Measurements from ENCODE around the gene PCID2.

The PCID2 gene

DNA sequence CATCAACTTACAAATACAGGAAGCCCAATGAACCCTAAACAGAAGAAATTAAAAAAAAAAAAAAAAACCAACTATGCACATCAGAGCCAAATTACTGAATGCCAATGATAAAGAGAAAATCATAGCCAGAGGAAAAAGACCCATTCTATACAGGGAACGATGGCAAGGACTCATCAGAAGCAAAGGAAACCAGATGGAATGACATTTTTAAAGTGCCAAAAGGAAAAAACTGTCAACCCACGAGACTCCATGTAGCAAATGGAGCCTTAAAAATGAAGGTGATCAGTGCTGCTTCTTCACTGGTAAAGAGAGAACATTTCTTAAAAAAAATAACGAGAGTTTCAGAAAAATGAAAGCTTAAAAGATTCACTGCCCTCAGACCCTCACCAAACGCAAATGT lies 18.3 kb downstream of the PCID2 start:
- no peak overlapping the region for H3K4me3 ChIP-seq (ENCODE audit: low read length in 2 of 2)
- no peak overlapping the region for H3K27ac ChIP-seq (ENCODE audit: low read depth in 2 of 2, low read length in 2 of 2)
- H3K36me3 ChIP-seq (ENCODE audit: control insufficient read depth in 2 of 2, insufficient read depth in 2 of 2, low read length in 2 of 2): peaks cover 39 to 50% of the 10 kb centered on the region in 2 donors
- H3K9ac ChIP-seq (ENCODE audit: low read depth in 1 of 2, low read length in 2 of 2): no peak overlapping the region
- no peaks in the 10 kb centered on the region for H3K9me3 ChIP-seq (ENCODE audit: control insufficient read depth in 2 of 2, low read length in 2 of 2)
- no peaks in the 10 kb centered on the region for H3K4me1 ChIP-seq (ENCODE audit: control insufficient read depth in 2 of 2, insufficient read depth in 2 of 2, low read length in 2 of 2)
- no peaks in the 10 kb centered on the region for H3K27me3 ChIP-seq (ENCODE audit: control insufficient read depth in 2 of 2, insufficient read depth in 2 of 2, low read length in 2 of 2)

DNA sequence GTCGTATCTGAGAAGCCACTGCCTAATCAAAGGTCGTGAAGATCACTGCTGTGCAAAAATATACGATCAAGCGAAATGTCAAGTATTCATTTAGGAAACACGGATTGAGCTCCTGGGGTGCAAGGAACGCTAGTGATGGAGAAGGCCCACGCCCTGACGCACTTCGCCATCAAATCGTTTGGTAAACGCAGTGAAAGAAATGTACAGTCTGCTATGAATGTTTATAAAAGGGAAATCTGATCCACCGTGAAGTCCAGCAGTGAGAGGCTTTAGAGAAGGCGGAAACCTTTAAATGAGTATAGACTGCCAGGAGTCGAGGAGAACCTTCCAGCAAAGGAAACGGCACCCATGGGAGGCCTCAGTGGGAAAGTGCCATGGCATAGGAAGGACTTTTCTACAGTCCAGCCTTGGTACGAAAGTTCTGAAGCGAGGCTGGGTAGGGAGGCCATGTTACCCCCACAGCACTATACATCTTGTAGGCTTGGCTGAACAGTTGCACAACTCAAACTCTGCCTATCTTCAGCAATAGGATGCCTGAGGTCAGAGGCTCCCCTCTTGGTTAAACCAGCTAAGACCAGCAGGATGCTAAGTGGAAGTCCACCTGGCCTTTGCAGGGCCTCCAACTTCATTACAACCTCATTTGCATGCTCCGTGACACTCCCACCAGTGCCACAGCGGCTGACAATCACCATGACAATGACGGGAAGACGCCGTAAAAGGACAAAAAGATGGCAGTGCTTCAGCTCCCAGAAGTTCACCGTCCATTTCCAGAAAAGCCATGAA lies 20.4 kb downstream of the PCID2 start:
- no peaks in the 10 kb centered on the region for H3K9me3 ChIP-seq (ENCODE audit: control insufficient read depth in 2 of 2, low read length in 2 of 2)
- no peak overlapping the region for H3K4me3 ChIP-seq (ENCODE audit: low read length in 2 of 2)
- no peak overlapping the region for H3K9ac ChIP-seq (ENCODE audit: low read depth in 1 of 2, low read length in 2 of 2)
- no peak overlapping the region for H3K27ac ChIP-seq (ENCODE audit: low read depth in 2 of 2, low read length in 2 of 2)
- H3K36me3 ChIP-seq (ENCODE audit: control insufficient read depth in 2 of 2, insufficient read depth in 2 of 2, low read length in 2 of 2): peaks cover 34 to 40% of the 10 kb centered on the region in 2 donors
- no peaks in the 10 kb centered on the region for H3K4me1 ChIP-seq (ENCODE audit: control insufficient read depth in 2 of 2, insufficient read depth in 2 of 2, low read length in 2 of 2)
- H3K27me3 ChIP-seq (ENCODE audit: control insufficient read depth in 2 of 2, insufficient read depth in 2 of 2, low read length in 2 of 2): no peaks in the 10 kb centered on the region

DNA sequence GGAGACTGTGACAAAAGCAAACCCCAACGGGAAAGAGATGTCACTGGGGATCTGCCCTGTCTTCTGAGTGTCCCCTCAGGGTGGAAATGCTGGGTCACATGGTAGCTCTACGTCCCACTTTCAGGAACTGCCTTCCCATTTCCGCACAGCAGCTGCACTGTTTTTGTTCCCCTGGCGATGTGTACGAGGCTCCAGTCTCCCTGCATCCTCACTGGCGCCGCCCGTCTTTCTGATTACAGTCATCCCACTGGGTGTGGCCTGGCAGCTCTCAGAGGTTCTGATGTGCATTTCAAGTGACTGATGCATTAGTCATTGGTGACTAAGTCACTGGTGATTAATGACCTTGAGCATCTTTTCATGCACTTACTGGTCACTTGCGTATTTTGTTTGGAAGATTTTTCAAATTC lies 21.2 kb downstream of the PCID2 start:
- Histone ChIP-seq H3K4me3 (ENCODE audit: low read length in 2 of 2) (no peak overlapping the region), H3K36me3 (ENCODE audit: control insufficient read depth in 2 of 2, insufficient read depth in 2 of 2, low read length in 2 of 2) (peaks cover 31 to 33% of the 10 kb centered on the region in 2 donors), H3K27ac (ENCODE audit: low read depth in 2 of 2, low read length in 2 of 2) (peak overlapping the region in 1 of 2 donors; percentile 26), H3K27me3 (ENCODE audit: control insufficient read depth in 2 of 2, insufficient read depth in 2 of 2, low read length in 2 of 2) (no peaks in the 10 kb centered on the region), H3K9me3 (ENCODE audit: control insufficient read depth in 2 of 2, low read length in 2 of 2) (no peaks in the 10 kb centered on the region), H3K9ac (ENCODE audit: low read depth in 1 of 2, low read length in 2 of 2) (no peak overlapping the region), H3K4me1 (ENCODE audit: control insufficient read depth in 2 of 2, insufficient read depth in 2 of 2, low read length in 2 of 2) (no peaks in the 10 kb centered on the region)

DNA sequence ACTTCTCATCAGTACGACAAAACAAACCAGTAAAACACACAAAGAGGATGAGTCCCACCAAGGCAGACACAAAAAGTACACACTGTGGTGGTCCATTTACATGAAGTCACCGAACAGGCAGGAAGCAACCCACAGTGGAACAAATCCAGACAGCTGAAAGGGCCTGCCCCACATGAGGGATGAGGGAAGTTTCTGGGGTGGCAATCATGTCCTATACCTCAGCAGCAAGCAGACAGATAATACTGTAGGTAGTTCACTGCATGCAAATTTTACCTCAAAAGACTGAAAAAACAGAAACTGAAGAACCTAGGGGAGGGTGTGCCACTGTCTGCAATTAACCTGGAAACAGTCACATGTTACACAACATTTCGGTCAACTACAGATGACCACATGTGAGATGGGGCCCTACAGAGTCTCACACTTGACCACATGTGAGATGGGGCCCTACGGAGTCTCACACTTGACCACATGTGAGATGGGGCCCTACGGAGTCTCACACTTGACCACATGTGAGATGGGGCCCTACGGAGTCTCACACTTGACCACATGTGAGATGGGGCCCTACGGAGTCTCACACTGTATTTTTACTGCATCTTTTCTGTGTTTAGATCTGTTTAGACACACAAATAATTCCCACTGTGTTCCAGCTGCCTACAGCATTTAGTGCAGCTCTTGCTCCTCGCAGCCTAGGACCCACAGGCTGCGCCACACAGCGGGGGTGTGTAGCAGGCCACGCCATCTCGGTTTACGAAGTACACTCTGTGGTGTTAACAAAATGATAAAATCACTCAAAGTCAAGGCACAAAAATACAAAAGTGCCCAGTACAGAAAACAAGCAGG lies 22.2 kb downstream of the PCID2 start:
- peaks cover 34% of the 10 kb centered on the region in 2 donors for H3K36me3 ChIP-seq (ENCODE audit: control insufficient read depth in 2 of 2, insufficient read depth in 2 of 2, low read length in 2 of 2)
- H3K27ac ChIP-seq (ENCODE audit: low read depth in 2 of 2, low read length in 2 of 2): peak overlapping the region in 1 of 2 donors; percentile 16
- H3K9me3 ChIP-seq (ENCODE audit: control insufficient read depth in 2 of 2, low read length in 2 of 2): no peaks in the 10 kb centered on the region
- H3K9ac ChIP-seq (ENCODE audit: low read depth in 1 of 2, low read length in 2 of 2): no peak overlapping the region
- H3K27me3 ChIP-seq (ENCODE audit: control insufficient read depth in 2 of 2, insufficient read depth in 2 of 2, low read length in 2 of 2): no peaks in the 10 kb centered on the region
- H3K4me1 ChIP-seq (ENCODE audit: control insufficient read depth in 2 of 2, insufficient read depth in 2 of 2, low read length in 2 of 2): no peaks in the 10 kb centered on the region
- H3K4me3 ChIP-seq (ENCODE audit: low read length in 2 of 2): peak overlapping the region in 1 of 2 donors; percentile 22

DNA sequence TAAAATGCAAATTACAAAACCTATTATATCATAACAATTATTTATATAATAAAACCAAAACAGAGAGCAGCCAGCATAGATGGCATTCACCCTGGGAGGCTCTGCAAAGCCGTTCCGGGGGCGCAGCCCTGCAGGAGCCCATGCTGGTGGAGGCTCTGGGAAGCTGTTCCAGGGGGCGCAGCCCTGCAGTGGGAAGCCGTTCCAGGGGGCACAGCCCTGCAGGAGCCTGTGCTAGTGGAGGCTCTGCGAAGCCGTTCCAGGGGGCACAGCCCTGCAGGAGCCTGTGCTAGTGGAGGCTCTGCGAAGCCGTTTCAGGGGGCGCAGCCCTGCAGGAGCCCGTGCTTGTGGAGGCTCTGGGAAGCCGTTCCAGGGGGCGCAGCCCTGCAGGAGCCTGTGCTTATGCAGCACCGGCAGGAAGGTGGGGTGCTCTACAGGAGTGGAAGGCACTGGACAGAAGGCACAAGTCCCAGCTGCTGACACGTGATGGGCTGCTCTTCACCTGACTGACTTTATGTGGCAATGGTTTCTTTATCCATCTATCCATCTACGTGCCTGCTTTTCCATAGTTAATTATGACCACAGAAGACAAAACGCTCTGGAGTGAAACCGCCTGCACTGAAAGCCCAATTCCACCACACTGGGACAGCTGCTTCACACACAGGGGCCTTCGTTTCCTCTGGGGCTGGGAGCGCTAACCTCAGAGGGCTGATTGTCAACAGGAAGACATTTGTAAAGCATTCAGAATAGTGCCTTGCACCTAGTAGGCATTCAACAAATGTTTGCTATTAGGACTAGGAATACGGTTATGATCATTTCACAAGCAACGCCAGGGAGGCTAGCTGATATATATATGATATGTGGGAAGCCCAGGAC lies 23.7 kb downstream of the PCID2 start:
- Histone ChIP-seq H3K9ac (ENCODE audit: low read depth in 1 of 2, low read length in 2 of 2) (no peak overlapping the region), H3K27ac (ENCODE audit: low read depth in 2 of 2, low read length in 2 of 2) (no peak overlapping the region), H3K4me3 (ENCODE audit: low read length in 2 of 2) (no peak overlapping the region), H3K4me1 (ENCODE audit: control insufficient read depth in 2 of 2, insufficient read depth in 2 of 2, low read length in 2 of 2) (no peaks in the 10 kb centered on the region), H3K9me3 (ENCODE audit: control insufficient read depth in 2 of 2, low read length in 2 of 2) (no peaks in the 10 kb centered on the region), H3K27me3 (ENCODE audit: control insufficient read depth in 2 of 2, insufficient read depth in 2 of 2, low read length in 2 of 2) (no peaks in the 10 kb centered on the region), H3K36me3 (ENCODE audit: control insufficient read depth in 2 of 2, insufficient read depth in 2 of 2, low read length in 2 of 2) (peaks cover 43 to 48% of the 10 kb centered on the region in 2 donors)

DNA sequence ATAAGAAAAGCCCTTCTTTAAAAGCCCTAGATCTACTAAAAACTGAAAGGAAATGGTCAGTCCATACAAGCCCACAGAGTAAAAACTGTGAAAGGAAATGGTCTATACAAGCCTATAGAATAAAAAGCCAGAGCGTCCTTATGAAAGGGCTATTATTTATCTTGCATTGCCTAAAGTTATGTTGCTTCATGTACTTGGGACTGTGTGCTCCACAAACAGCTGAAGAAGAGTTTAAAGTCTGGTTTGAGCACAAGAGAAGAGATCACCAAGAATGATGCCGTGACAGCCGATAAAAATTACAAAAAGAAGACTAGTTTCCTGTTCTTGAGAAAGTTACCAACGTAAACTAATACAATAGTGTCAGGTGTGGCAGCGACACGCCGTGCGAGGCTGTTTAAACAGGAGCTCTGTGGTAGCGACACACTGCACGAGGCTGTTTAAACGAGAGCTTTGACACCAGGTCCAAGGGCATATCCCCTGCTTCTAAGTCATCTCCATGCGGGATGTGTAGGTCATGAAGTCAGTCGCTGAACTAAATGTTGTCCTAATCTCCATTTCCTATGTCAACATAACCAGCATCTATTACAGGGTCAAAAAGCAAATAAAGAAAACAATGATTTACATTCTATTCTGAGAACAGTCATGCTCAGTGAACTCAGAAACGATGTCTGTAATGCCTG lies 24.9 kb downstream of the PCID2 start:
- no peaks in the 10 kb centered on the region for H3K9me3 ChIP-seq (ENCODE audit: control insufficient read depth in 2 of 2, low read length in 2 of 2)
- no peaks in the 10 kb centered on the region for H3K27me3 ChIP-seq (ENCODE audit: control insufficient read depth in 2 of 2, insufficient read depth in 2 of 2, low read length in 2 of 2)
- no peak overlapping the region for H3K4me3 ChIP-seq (ENCODE audit: low read length in 2 of 2)
- H3K9ac ChIP-seq (ENCODE audit: low read depth in 1 of 2, low read length in 2 of 2): no peak overlapping the region
- H3K27ac ChIP-seq (ENCODE audit: low read depth in 2 of 2, low read length in 2 of 2): no peak overlapping the region
- H3K4me1 ChIP-seq (ENCODE audit: control insufficient read depth in 2 of 2, insufficient read depth in 2 of 2, low read length in 2 of 2): no peaks in the 10 kb centered on the region
- H3K36me3 ChIP-seq (ENCODE audit: control insufficient read depth in 2 of 2, insufficient read depth in 2 of 2, low read length in 2 of 2): peaks cover 49 to 52% of the 10 kb centered on the region in 2 donors

DNA sequence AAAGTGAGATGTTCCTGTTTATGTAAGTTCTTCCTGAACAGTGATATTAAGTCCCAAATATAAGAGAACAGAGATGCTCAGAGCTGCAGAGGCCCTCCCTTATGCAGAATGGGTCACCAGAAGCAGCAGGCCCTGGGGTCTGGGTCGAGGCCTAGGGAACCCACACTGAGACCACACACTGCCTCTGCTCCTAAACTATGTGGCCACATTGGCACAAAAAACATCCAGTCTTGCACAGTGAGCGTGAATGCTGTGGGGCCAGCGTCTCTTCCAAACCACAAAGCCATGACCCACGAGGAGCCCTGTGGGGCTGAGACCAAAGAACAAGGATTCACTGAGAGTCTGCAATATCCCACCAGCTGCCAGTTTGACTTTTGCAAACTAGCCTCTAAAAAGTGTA lies 26.4 kb downstream of the PCID2 start:
- Histone ChIP-seq H3K4me1 (ENCODE audit: control insufficient read depth in 2 of 2, insufficient read depth in 2 of 2, low read length in 2 of 2) (no peaks in the 10 kb centered on the region), H3K4me3 (ENCODE audit: low read length in 2 of 2) (no peak overlapping the region), H3K27ac (ENCODE audit: low read depth in 2 of 2, low read length in 2 of 2) (no peak overlapping the region), H3K9ac (ENCODE audit: low read depth in 1 of 2, low read length in 2 of 2) (no peak overlapping the region), H3K27me3 (ENCODE audit: control insufficient read depth in 2 of 2, insufficient read depth in 2 of 2, low read length in 2 of 2) (no peaks in the 10 kb centered on the region), H3K9me3 (ENCODE audit: control insufficient read depth in 2 of 2, low read length in 2 of 2) (no peaks in the 10 kb centered on the region), H3K36me3 (ENCODE audit: control insufficient read depth in 2 of 2, insufficient read depth in 2 of 2, low read length in 2 of 2) (peaks cover 49 to 52% of the 10 kb centered on the region in 2 donors)

DNA sequence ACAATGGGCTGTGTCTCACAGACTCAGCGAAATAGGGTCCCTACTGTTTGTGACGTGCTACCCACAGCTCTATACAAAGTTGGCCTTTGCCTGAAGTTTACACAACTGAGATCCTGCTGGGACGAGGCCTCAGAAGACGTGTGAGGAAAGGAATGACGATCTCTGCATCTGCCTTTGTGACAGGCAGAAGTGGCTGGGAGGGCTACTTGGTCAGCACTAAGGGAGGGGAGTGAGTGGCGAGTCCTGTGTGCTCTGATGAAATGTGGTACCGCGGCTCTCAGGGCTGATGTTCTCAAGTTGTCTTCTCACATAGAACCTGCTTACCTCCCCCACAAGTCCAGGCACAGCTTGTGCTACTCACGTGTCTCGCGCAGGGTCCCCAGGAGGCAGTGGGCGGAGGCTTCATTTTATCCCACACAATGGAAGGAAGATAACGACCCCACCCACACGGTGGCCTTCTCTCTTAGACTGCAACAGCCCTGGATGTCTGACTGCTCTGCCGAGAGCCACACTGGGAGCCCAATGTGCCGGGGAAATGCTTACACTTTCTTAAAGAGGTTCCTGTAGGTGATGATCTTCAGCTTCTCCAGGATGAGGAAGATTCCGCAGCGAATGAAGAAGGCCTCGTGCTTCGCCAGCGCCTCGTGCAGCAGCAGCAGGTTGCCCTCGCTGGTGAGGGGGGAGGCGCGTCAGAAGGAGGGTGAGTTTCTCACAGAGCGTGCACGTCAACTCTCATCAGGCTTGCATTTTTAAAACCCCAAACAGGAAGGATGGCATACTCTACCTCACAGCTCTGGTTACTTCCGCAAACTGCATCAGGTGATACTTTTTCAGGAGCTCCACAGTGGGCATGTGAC lies 28.9 kb downstream of the PCID2 start:
- H3K4me3 ChIP-seq (ENCODE audit: low read length in 2 of 2): no peak overlapping the region
- peaks cover 55 to 66% of the 10 kb centered on the region in 2 donors for H3K36me3 ChIP-seq (ENCODE audit: control insufficient read depth in 2 of 2, insufficient read depth in 2 of 2, low read length in 2 of 2)
- H3K9ac ChIP-seq (ENCODE audit: low read depth in 1 of 2, low read length in 2 of 2): no peak overlapping the region
- H3K27me3 ChIP-seq (ENCODE audit: control insufficient read depth in 2 of 2, insufficient read depth in 2 of 2, low read length in 2 of 2): no peaks in the 10 kb centered on the region
- H3K27ac ChIP-seq (ENCODE audit: low read depth in 2 of 2, low read length in 2 of 2): no peak overlapping the region
- H3K4me1 ChIP-seq (ENCODE audit: control insufficient read depth in 2 of 2, insufficient read depth in 2 of 2, low read length in 2 of 2): peaks cover 0 to 6% of the 10 kb centered on the region in 2 donors
- H3K9me3 ChIP-seq (ENCODE audit: control insufficient read depth in 2 of 2, low read length in 2 of 2): no peaks in the 10 kb centered on the region

DNA sequence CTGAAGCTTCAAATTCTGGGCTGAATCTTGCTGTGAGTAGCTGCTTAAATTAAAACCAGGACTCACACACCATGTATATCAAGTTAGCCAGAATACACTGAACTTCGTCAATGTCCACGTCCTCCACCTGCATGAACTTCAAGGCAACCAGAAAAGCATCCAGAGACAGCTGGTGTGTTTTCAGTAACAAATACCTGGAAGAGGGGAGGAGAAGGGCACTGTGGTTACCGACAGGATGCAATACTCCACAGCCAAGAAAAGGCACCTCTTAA lies 29.6 kb downstream of the PCID2 start:
- Histone ChIP-seq H3K9ac (ENCODE audit: low read depth in 1 of 2, low read length in 2 of 2) (no peak overlapping the region), H3K4me1 (ENCODE audit: control insufficient read depth in 2 of 2, insufficient read depth in 2 of 2, low read length in 2 of 2) (peaks cover 0 to 6% of the 10 kb centered on the region in 2 donors)

More for the DNA sequence above, 29.6 kb downstream of the PCID2 start:
- Histone ChIP-seq H3K27ac (ENCODE audit: low read depth in 2 of 2, low read length in 2 of 2) (no peak overlapping the region), H3K9me3 (ENCODE audit: control insufficient read depth in 2 of 2, low read length in 2 of 2) (no peaks in the 10 kb centered on the region), H3K4me3 (ENCODE audit: low read length in 2 of 2) (no peak overlapping the region), H3K36me3 (ENCODE audit: control insufficient read depth in 2 of 2, insufficient read depth in 2 of 2, low read length in 2 of 2) (peaks cover 50 to 68% of the 10 kb centered on the region in 2 donors), H3K27me3 (ENCODE audit: control insufficient read depth in 2 of 2, insufficient read depth in 2 of 2, low read length in 2 of 2) (no peaks in the 10 kb centered on the region)
